ENCODE measurements around the gene CEP162. TPM values are rescaled to one million over a fixed set of nuclear protein-coding genes. Genes with fewer than 3 reads are reported as not detected.
A peak's percentile ranks its signal among the peaks of the same experiment; 100 is the strongest.
"Not testable (repeated sequence)": the region's sequence is repeated elsewhere in the genome, so short reads cannot be mapped to it uniquely, and the experiment has no call there.

Gene CEP162
- total RNA-seq, 1 donor from 2014 or later = 11.7 TPM

- intact Hi-C loops (cut with DNase I) = no loop called here
- no peak for DNase-seq (ENCODE audit: low spot score in 2 of 2)
- Histone ChIP-seq H3K4me3 (no peak overlapping the region), H3K36me3 (no peaks in the 10 kb centered on the region), H3K9me3 (no peaks in the 10 kb centered on the region), H3K4me1 (peaks cover 0 to 6% of the 10 kb centered on the region in 2 donors), H3K27ac (no peak overlapping the region), H3K27me3 (no peaks in the 10 kb centered on the region)
- TF ChIP-seq CTCF (IDR thresholded peaks at IDR 0.05) = no peak
Measured at GRCh38 chr6:84251891-84252539, 24.6 kb upstream of the CEP162 start.

- Histone ChIP-seq H3K27me3 (no peaks in the 10 kb centered on the region), H3K4me1 (no peaks in the 10 kb centered on the region), H3K4me3 (no peak overlapping the region), H3K36me3 (no peaks in the 10 kb centered on the region), H3K27ac (no peak overlapping the region), H3K9me3 (no peaks in the 10 kb centered on the region)
- DNase-seq (ENCODE audit: low spot score in 2 of 2) = no peak
- intact Hi-C loops (cut with DNase I) = no loop called here
- no peak for TF ChIP-seq CTCF (IDR thresholded peaks at IDR 0.05)
Measured at GRCh38 chr6:84249724-84250123, 22.3 kb upstream of the CEP162 start.

- DNase-seq (ENCODE audit: low spot score in 2 of 2); H3K9me3 ChIP-seq; H3K27ac ChIP-seq; H3K4me1 ChIP-seq; H3K27me3 ChIP-seq; H3K36me3 ChIP-seq; intact Hi-C loops (cut with DNase I); H3K4me3 ChIP-seq: not testable (repeated sequence)
Measured at GRCh38 chr6:84244416-84245081, 17.1 kb upstream of the CEP162 start.

GRCh38 chr6:84243240-84243639 is 15.8 kb upstream of the CEP162 start:
- no peak overlapping the region for H3K27ac ChIP-seq
- intact Hi-C loops (cut with DNase I) = no loop called here
- H3K4me1 ChIP-seq = no peaks in the 10 kb centered on the region
- H3K36me3 ChIP-seq = no peaks in the 10 kb centered on the region
- no peaks in the 10 kb centered on the region for H3K9me3 ChIP-seq
- no peaks in the 10 kb centered on the region for H3K27me3 ChIP-seq
- no peak overlapping the region for H3K4me3 ChIP-seq
- DNase-seq (ENCODE audit: low spot score in 2 of 2) = no peak
- peak in 1 of 3 experiments; percentile 19 for TF ChIP-seq CTCF (IDR thresholded peaks at IDR 0.05)

GRCh38 chr6:84242265-84242664 is 14.8 kb upstream of the CEP162 start:
- no peaks in the 10 kb centered on the region for H3K36me3 ChIP-seq
- no peaks in the 10 kb centered on the region for H3K27me3 ChIP-seq
- no peaks in the 10 kb centered on the region for H3K4me1 ChIP-seq
- intact Hi-C loops (cut with DNase I) = no loop called here
- H3K9me3 ChIP-seq = no peaks in the 10 kb centered on the region
- H3K27ac ChIP-seq = no peak overlapping the region
- no peak for TF ChIP-seq CTCF (IDR thresholded peaks at IDR 0.05)
- DNase-seq (ENCODE audit: low spot score in 2 of 2) = no peak
- H3K4me3 ChIP-seq = no peak overlapping the region

- Histone ChIP-seq H3K27ac (peak overlapping the region; percentile 76 to 77), H3K4me3 (peak overlapping the region; percentile 90 to 96), H3K4me1 (no peaks in the 10 kb centered on the region), H3K36me3 (no peaks in the 10 kb centered on the region), H3K9me3 (no peaks in the 10 kb centered on the region), H3K27me3 (no peaks in the 10 kb centered on the region)
- TF ChIP-seq CTCF (IDR thresholded peaks at IDR 0.05) = no peak
- no peak for DNase-seq (ENCODE audit: low spot score in 2 of 2)
- intact Hi-C loops (cut with DNase I) = loop anchor here (5.0 to 10.0 kb wide), 2 partner anchors 241 to 1033 kb away; partner anchors contain the start of genes PGM3 and RWDD2A
Measured at GRCh38 chr6:84228198-84228543, 728 bp upstream of the CEP162 start.

Measured in ascending aorta (tissue), 2 donors.